Right cardiac atrium (tissue), 5 donors: ENCODE results near the gene CDKAL1. TPM values are rescaled to one million over a fixed set of nuclear protein-coding genes. Genes with fewer than 3 reads are reported as not detected.
A peak's percentile ranks its signal among the peaks of the same experiment; 100 is the strongest.
"Not testable (repeated sequence)": the region's sequence is repeated elsewhere in the genome, so short reads cannot be mapped to it uniquely, and the experiment has no call there.

Experiments used
- ATAC-seq, 2 donors: fragments of 200-7000 bp; cut with Tn5 transposase; one replicate each; pipeline versions ENCODE4 v1.8.0 to v1.9.1; 2020; ENCODE audit warnings: moderate library complexity in 2 of 2, mild to moderate bottlenecking in 1 of 2
- DNase-seq, 3 donors: peaks; one replicate each; pipeline ENCODE4 v3.0.0-alpha.2; 2020
- H3K27ac ChIP-seq: one replicate; pipeline ENCODE4 v1.5.1; 2013; ENCODE audit warnings: mild to moderate bottlenecking, low read length, control low read depth, moderate library complexity
- H3K27me3 ChIP-seq: one replicate; pipeline ENCODE4 v1.6.1; 2013; ENCODE audit not compliant: control insufficient read depth, insufficient read depth
- H3K4me1 ChIP-seq: one replicate; pipeline ENCODE4 v1.6.1; 2013; ENCODE audit warnings: low read length; ENCODE audit not compliant: control insufficient read depth, insufficient read depth
- H3K4me3 ChIP-seq: one replicate; pipeline ENCODE4 v1.5.1; 2013; ENCODE audit warnings: low read length, control low read depth
- H3K9me3 ChIP-seq: one replicate; pipeline ENCODE4 v1.6.1; 2013; ENCODE audit warnings: low read length; ENCODE audit not compliant: control insufficient read depth
- WGBS: extraction: QIAGEN DNeasy Blood & Tissue Kit; methylation state at CpG from one replicate; pipeline ENCODE4 v1.1.7; 2013; 5-methylcytosine and 5-hydroxymethylcytosine counted together
- intact Hi-C, 4 donors: fragments of 100-400 bp; cut with DNase I; formaldehyde crosslinking; loops; one replicate each; pipeline versions ENCODE4 v1.11.0 to v1.14.0; 2022 to 2023
- polyA plus RNA-seq: library from polyadenylated mRNA; stranded (reverse); fragments of 200-250 nt; gene quantifications from one replicate; pipeline ENCODE4 v1.2.3, GENCODE V29; 2013
- total RNA-seq, 4 donors: library from RNA; stranded (reverse); fragmentation: NEBNext Ultra II Directional; extraction: Animal tissue kit (Norgen Biotek cat#: 25700); gene quantifications; one replicate each; pipeline ENCODE4 v1.2.1, GENCODE V29; 2021
- donor health status: healthy with polysubstance abuse.
- donor health status: DM: no; HTN: yes; CAD: no.
- donor health status: DM: no; HTN: no; CAD: no.
- donor health status: DM: no; HTN: yes; CAD: no; lungs with severe emphysema.
- donor health status: DM: yes; HTN: yes; CAD: no.

The CDKAL1 gene
- total and polyA plus RNA-seq, 5 donors: 3.6 to 11.5 (median 10.8) TPM

DNA sequence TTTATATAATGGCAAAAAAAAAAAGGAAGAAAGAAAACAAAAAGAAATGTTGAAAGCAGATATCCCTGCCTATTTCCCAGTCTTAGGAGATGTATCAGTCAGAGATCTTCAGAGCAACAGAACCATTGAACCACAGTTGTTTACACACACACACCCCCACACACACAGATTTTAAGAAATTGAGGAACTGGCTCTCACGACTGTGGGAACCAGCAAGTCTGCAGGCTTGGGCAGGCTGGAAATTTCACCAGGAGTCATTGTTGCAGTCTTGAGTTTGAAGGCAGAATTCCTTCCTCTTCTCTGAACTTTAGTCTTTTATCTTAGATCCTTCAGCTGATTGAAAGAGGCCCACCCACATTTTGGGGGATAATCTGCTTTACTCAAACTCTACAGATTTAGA, 380.9 kb downstream of the CDKAL1 start:
- ATAC-seq (no peak), DNase-seq (no peak)
- WGBS: 88% methylated on average over 1 of the region's 1 CpG
- Histone ChIP-seq H3K4me3 (no peak overlapping the region), H3K4me1 (no peaks in the 10 kb centered on the region), H3K27me3 (no peaks in the 10 kb centered on the region), H3K27ac (no peak overlapping the region), H3K9me3 (no peaks in the 10 kb centered on the region)
- intact Hi-C loops: no loop called here

- H3K4me1 ChIP-seq: no peaks in the 10 kb centered on the region
- H3K27ac ChIP-seq: no peak overlapping the region
- H3K27me3 ChIP-seq: no peaks in the 10 kb centered on the region
- intact Hi-C loops: no loop called here
- DNase-seq (no peak), ATAC-seq (no peak)
- H3K4me3 ChIP-seq: no peak overlapping the region
- H3K9me3 ChIP-seq: no peaks in the 10 kb centered on the region
- WGBS: 100% methylated on average over 1 of the region's 1 CpG
Observed at GRCh38 chr6:20915626-20916025, 381.4 kb downstream of the CDKAL1 start.

- ATAC-seq: no peak
- Histone ChIP-seq H3K4me3 (no peak overlapping the region), H3K27ac (no peak overlapping the region), H3K9me3 (no peaks in the 10 kb centered on the region), H3K27me3 (no peaks in the 10 kb centered on the region), H3K4me1 (no peaks in the 10 kb centered on the region)
- intact Hi-C loops: no loop called here
- no peak for DNase-seq
- 77% methylated on average over 3 of the region's 3 CpGs for WGBS
Observed at GRCh38 chr6:20916086-20916485, 381.8 kb downstream of the CDKAL1 start.

DNA sequence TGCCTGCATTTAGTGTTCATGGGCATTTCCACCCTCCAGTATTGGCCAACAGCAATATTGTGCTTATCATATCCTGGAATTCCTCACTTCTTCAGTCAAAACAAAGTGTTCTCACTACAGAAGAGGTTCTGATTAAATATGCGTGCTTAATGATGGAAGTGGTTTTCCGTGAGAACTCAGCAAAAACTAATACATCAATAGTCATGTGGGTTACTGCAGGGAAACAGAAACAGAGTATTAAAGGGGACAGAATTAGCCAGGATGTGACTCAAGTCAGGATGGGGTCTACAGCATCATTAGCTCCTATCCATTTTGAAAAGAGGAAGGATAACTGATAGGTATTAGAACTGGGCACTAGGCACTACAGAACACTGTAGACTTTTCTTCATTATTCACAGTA, 384.6 kb downstream of the CDKAL1 start:
- Histone ChIP-seq H3K9me3 (no peaks in the 10 kb centered on the region), H3K4me1 (no peaks in the 10 kb centered on the region), H3K4me3 (no peak overlapping the region), H3K27me3 (no peaks in the 10 kb centered on the region), H3K27ac (no peak overlapping the region)
- DNase-seq (no peak), ATAC-seq (no peak)
- intact Hi-C loops: no loop called here
- WGBS: 76% methylated on average over 2 of the region's 2 CpGs

DNA sequence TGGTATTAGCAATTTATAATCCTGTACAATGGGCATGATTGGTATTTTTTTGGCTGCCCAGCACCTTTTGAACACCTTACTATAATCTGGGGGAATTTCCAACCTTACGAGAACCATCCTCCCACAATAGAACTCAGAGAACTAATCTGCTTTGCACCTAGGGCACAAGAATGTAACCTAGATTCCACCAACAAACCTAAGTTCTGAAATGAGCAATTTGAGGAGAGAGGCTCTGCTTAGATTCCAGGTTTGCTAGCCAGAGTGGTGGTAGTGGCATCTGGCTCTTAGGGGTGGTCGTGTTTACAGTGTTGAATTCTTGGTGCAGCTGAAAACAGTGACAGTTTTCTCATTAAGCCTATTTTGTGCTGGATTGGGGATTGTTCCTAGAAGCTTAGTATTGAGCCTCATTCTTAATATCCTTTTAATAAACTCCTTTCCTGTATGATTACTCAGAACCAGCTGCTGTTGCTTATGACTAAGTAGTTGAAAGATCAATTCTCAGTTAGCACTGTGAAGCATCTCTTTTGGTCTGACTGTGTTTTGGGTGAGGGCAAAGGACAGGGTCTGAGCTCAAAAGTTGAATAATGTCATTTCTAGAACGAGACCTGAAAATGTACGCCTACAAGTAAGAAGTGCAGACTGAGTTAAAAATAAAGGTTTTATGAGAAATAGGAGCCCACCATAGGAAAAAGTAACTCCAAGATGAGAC, 385.6 kb downstream of the CDKAL1 start:
- ATAC-seq (no peak), DNase-seq (no peak)
- Histone ChIP-seq H3K4me3 (no peak overlapping the region), H3K4me1 (no peaks in the 10 kb centered on the region), H3K9me3 (no peaks in the 10 kb centered on the region), H3K27ac (no peak overlapping the region), H3K27me3 (no peaks in the 10 kb centered on the region)
- intact Hi-C loops: no loop called here
- 93% methylated on average over 4 of the region's 4 CpGs for WGBS

- H3K27ac ChIP-seq: no peak overlapping the region
- no peak overlapping the region for H3K4me3 ChIP-seq
- intact Hi-C loops: no loop called here
- peak; percentile 55 to 79 for ATAC-seq
- H3K4me1 ChIP-seq: no peaks in the 10 kb centered on the region
- no peaks in the 10 kb centered on the region for H3K27me3 ChIP-seq
- 60% methylated on average over 2 of the region's 2 CpGs for WGBS
- no peaks in the 10 kb centered on the region for H3K9me3 ChIP-seq
- DNase-seq: peak in 1 of 3 donors; percentile 10
Observed at GRCh38 chr6:20921578-20921977, 387.3 kb downstream of the CDKAL1 start.

DNA sequence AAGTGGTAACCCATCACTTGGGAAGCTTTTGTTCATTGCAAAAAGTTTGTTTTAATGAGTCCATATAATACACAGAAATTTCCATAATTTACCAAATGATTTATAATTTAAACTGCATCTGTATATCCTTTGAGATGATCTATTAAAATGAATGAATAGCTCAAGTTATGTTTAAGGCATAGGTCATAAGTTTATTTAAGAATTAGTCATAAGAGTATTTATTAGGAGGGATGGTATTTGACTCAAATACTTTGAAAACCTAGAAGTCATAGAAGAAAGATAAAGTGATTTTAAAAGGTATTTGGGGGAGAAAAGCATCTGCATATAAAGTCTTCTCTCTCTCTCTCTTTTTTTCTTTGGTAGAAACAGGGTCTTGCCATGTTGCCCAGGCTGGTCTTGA, 388.5 kb downstream of the CDKAL1 start:
- no peak for DNase-seq
- Histone ChIP-seq H3K4me1 (no peaks in the 10 kb centered on the region), H3K4me3 (no peak overlapping the region), H3K27me3 (no peaks in the 10 kb centered on the region), H3K9me3 (no peaks in the 10 kb centered on the region), H3K27ac (no peak overlapping the region)
- ATAC-seq: no peak
- intact Hi-C loops: no loop called here

GRCh38 chr6:20924094-20924493, 389.8 kb downstream of the CDKAL1 start:
- ATAC-seq, DNase-seq, H3K27me3 ChIP-seq, H3K9me3 ChIP-seq, H3K27ac ChIP-seq, H3K4me1 ChIP-seq, intact Hi-C loops, H3K4me3 ChIP-seq: not testable (repeated sequence)
- WGBS: 96% methylated on average over 3 of the region's 3 CpGs

DNA sequence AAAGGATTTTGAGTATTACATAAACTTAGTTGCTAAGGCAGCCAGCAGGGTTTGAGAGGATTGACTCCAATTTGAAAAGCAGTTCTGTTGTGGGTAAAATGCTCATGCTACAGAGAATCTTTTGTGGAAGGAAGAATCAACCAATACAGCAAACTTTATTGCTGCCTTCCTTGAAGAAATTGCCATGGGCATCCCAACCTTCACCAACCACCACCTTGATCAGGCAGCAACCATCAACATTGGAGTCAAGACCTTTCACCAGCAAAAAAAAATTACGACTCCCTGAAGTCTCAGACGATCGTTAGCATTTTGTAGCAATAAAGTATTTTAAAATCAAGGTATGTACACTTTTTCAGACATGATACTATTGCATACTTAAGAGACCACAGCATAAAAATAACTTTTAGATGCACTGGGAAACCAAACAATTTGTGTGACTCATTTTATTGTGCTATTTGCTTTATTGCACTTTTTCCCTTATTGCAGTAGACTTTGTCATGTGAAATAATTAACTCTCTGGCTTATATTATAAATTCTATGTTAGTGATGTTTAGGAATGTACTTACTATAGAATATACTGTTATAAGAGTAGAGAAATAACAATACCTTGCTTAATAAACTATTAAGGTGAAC, 390.8 kb downstream of the CDKAL1 start:
- no peak overlapping the region for H3K4me3 ChIP-seq
- 76% methylated on average over 3 of the region's 3 CpGs for WGBS
- H3K4me1 ChIP-seq: no peaks in the 10 kb centered on the region
- no peaks in the 10 kb centered on the region for H3K9me3 ChIP-seq
- no peaks in the 10 kb centered on the region for H3K27me3 ChIP-seq
- H3K27ac ChIP-seq: no peak overlapping the region
- DNase-seq: no peak
- no peak for ATAC-seq
- intact Hi-C loops: no loop called here

GRCh38 chr6:20927130-20927860, 393.0 kb downstream of the CDKAL1 start:
- Histone ChIP-seq H3K27me3 (no peaks in the 10 kb centered on the region), H3K4me1 (no peaks in the 10 kb centered on the region), H3K9me3 (no peaks in the 10 kb centered on the region), H3K27ac (no peak overlapping the region), H3K4me3 (no peak overlapping the region)
- ATAC-seq (no peak), DNase-seq (no peak)
- intact Hi-C loops: no loop called here
- WGBS: 55% methylated on average over 8 of the region's 8 CpGs

GRCh38 chr6:20929283-20929682, 395.0 kb downstream of the CDKAL1 start:
- H3K4me1 ChIP-seq: no peaks in the 10 kb centered on the region
- no peak overlapping the region for H3K4me3 ChIP-seq
- H3K27ac ChIP-seq: no peak overlapping the region
- intact Hi-C loops: no loop called here
- ATAC-seq (no peak), DNase-seq (no peak)
- no peaks in the 10 kb centered on the region for H3K27me3 ChIP-seq
- 70% methylated on average over 4 of the region's 4 CpGs for WGBS
- no peaks in the 10 kb centered on the region for H3K9me3 ChIP-seq
